Stimulated activated CD8-positive, alpha-beta memory T cell treated with anti-CD3 and anti-CD28 coated beads, Interleukin-4, amount 100 ng/mL, for 48 hours (primary cell): ENCODE measurements around the gene SPON1.
"Not testable (repeated sequence)": the region's sequence is repeated elsewhere in the genome, so short reads cannot be mapped to it uniquely, and the experiment has no call there.

Source experiments
- DNase-seq: peaks from one replicate; pipeline ENCODE4 v3.0.0-alpha.2; 2020

SPON1 gene

DNA sequence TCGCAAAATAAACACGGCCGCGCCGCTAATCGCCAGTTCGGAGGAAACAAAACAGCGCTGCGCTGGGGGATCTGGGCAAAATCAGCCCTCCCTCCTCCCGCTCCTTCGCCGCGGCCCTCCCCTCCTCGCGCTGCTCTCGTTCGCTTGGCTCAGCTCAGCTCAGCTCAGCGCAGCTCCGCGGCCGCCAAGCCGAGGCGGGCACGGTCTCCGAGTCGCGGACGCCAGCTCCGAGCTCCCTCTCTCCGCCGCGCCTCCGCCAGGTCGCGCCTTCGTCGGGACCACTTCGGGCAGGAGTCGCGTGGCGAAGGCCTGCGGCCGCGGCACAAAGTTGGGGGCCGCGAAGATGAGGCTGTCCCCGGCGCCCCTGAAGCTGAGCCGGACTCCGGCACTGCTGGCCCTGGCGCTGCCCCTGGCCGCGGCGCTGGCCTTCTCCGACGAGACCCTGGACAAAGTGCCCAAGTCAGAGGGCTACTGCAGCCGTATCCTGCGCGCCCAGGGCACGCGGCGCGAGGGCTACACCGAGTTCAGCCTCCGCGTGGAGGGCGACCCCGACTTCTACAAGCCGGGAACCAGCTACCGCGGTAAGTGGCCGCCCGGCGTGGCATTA, at the start of gene SPON1:
SPON1 (plus strand) TSS at position 162 of the 607 bp plus-strand sequence; CDS start at position 344, 182 bp downstream.
- peak; percentile 57 for DNase-seq

DNA sequence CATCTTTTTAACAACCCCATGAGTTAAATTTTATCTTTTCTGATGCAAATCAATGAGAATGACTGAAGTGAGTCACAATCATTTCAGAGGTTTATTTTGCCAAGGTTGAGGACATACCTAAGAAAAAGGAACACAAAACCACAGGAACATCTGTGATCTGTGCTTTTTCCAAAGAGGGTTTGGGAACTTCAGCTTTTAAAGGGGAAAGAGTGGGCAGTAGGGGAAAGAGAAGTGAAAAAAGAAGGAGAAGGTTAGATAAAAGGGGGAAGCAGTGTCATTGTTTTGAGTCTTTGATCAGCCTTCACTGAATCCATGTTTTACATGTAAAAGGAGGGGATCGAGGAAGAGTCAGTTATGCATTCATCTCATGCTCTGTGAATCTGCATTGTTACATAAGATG, 45.3 kb upstream of the SPON1 start:
- no peak for DNase-seq

DNA sequence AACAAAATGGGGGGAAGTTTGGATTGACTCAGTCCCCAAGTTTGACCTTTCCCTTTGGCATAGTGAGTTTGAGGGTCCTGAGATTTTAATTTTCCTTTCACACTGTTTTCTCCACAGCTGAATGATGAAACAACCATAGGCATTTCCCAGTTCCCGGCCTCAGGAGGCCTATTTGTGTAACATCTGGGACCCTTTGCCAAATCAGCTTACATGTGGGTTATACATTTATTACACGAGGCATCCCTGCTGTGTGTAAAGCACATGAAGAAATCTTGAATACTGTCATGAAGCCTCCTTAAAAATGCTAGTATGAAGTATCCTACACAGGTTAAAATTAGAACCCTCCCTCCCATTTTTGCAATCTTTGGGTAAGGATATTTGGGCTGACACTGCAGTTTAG, 44.6 kb upstream of the SPON1 start:
- no peak for DNase-seq

- DNase-seq: no peak
Measured at GRCh38 chr11:13920756-13921155, 41.8 kb upstream of the SPON1 start.

DNA sequence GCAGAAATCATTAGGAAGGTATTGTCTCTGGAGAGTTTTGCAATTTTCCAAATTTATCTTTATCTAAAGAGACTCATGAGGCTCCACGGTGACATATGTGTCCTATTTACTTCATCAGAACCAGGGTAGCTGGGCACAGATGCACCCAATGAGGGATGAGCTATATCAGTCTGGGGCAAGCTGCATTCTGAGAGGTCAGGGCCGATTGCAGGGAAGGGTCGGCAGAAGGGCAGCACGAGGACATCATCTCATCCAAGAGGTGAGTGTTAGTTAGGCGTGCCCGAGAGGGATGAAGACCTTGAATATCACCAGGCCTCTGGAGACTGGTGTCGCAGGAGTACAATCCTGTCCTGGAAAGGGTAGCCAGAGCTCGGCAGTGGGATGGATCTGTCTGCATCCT, 41.0 kb upstream of the SPON1 start:
- no peak for DNase-seq

- no peak for DNase-seq
Measured at GRCh38 chr11:13923182-13923581, 39.3 kb upstream of the SPON1 start.

DNA sequence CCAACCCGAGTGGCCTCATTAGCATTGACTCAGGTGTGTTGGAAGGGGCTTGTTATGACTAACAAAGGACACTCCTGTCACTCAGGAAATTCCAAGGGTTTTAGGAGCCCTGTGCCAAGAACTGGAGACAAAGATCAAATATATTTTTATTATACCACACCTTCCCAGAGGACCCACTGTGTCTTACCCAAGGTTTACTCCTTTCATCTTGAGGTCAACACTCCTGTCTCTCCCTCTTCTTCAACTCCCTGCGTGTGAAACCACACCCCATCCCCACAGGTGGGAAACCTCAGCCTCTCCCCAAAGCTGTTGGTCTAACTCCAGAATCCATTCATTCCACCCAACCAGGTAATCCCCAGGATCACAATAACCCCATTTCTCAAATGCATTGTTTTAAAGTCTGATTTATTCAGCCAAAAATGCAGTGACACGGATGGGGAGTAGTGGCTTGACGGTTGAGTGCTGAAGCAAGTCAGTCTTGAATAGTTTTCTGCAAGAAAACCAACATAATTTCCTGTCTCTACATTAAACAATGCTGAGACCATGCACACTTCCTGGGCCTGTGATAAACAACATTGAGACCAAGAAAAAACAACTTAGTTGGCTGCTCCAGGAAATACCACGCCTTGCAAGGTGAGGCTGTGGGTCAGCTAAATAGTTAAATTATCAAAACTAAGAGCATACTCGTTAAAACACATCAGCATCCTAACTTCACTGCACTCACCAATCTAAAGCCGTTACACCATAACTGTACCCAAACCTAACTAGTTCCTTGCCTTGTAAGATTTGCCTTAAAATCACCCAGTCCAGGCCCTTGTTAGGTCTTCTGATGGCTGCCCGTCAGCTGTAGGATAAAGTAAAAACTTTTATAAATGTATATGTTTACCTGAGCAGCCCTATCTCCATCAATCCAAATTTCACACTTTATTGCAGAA, 38.5 kb upstream of the SPON1 start:
- DNase-seq: no peak

- no peak for DNase-seq
Measured at GRCh38 chr11:13924801-13925327, 37.7 kb upstream of the SPON1 start.

GRCh38 chr11:13926366-13926765, 36.2 kb upstream of the SPON1 start:
- DNase-seq: not testable (repeated sequence)

DNA sequence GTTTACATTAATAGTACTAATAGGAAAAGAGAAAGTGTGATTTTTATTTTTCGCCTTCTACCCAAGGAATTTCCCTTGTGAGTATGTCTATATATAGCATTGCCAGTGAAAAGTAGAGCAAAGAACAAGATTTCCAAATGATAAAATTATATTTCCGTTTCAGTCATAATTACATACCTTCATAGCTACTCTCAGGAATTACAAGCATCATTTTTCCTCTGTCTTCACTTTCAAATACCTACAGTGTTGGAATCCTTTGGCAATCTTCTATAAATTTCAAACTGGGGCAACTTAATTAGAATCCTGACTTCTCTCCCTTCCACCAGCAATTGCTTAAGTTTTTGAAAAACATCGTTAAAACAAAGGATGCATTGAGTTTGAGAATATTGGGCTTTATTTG, 35.5 kb upstream of the SPON1 start:
- no peak for DNase-seq

GRCh38 chr11:13927481-13927880, 35.0 kb upstream of the SPON1 start:
- DNase-seq: no peak

GRCh38 chr11:13928566-13929251, 33.8 kb upstream of the SPON1 start:
- DNase-seq: no peak

GRCh38 chr11:13929395-13929891, 33.1 kb upstream of the SPON1 start:
- no peak for DNase-seq

GRCh38 chr11:13931356-13931755, 31.2 kb upstream of the SPON1 start:
- DNase-seq: no peak

GRCh38 chr11:13937154-13937553, 25.4 kb upstream of the SPON1 start:
- DNase-seq: not testable (repeated sequence)

DNA sequence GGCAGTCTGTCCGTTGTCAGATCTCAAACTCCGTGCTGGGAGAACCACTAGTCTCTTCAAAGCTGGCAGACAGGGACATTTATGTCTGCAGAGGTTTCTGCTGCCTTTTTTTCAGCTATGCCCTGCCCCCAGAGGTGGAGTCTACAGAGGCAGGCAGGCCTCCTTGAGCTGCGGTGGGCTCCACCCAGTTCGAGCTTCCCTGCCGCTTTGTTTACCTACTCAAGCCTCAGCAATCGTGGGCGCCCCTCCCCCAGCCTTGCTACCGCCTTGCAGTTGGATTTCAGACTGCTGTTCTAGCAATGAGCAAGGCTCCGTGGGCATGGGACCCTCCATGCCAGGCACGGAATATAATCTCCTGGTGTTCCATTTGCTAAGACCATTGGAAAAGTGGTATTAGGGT, 23.7 kb upstream of the SPON1 start:
- DNase-seq: peak; percentile 35

DNA sequence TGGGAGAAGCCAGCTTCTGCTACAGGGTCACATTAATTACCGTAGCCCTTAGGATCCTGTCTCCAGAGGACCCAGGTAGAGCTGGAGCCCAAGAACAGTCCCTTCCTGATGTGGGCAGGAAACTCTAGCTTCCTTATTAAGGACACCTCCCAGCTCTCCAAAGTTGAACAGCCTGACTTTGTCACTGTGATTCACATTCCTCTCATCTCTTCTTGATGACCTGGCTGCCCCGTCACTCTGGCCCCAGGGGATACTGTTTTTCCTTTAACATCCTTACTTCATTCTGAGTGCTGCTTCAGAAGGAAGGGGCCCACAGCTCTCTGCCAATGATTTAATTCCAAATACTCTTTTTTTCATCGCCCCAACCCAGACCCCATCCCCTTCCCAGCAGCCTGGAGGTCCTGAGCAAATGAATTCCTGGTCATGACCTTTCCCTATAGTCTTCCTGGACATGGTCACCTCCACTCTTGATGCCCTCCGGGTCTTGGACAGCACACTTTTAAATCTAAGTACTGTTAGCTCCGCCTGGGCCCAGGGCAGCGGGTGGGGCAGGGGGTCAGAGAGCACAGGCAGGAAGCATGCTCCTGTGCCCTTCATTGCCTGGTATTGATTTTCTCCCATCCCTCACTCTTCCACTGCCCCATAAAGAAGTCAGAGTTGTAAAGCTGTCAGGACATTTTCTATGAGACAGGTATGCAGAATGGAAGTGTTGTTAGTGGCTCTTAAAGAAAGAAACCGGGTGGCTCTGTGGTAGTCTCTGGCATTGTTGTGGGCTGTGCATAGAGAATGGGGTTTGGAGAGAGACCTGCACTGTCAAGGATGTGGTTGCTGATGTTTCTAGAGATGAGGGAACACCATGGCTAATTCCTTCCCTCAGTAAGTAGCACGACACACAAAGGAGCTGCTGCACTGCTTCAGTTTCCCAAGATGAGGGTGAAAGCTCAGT, 22.3 kb upstream of the SPON1 start:
- no peak for DNase-seq

DNA sequence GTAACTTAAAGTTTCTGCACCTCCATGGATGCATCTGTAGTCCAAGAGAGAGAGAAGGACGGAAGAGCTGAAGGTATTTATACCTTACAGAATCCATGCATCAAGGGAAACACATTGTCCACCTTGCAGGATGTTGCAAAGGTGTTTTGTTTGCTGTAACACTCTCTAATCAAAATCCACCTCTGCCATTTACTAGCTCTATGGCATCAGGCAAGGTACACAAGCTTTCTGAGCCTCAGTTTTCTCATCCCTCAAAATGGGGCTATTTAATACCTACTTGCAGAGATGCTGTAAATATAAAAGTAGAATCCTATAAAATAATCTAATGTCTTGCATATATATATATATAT, 21.6 kb upstream of the SPON1 start:
- DNase-seq: no peak

DNA sequence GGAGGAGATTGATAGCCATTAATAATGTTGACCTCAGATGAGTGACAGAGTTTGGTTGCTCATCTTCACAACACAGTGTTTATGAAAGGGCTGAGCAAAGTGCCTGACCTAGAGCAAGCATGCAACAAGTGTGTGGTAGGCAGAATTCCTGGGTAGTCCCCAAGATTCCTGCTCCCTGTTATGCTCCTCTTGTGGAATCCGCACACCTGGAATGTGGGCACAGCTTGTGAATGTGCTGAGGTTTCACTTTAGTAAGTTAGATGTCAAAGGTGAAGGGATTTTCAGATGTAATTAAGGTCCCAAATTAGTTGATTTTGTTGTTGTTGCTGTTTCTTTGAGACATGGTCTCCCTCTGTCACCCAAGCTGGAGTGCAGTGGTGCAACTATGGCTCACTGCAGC, 20.7 kb upstream of the SPON1 start:
- DNase-seq: no peak

- DNase-seq: no peak
Measured at GRCh38 chr11:13942378-13942777, 20.1 kb upstream of the SPON1 start.

DNA sequence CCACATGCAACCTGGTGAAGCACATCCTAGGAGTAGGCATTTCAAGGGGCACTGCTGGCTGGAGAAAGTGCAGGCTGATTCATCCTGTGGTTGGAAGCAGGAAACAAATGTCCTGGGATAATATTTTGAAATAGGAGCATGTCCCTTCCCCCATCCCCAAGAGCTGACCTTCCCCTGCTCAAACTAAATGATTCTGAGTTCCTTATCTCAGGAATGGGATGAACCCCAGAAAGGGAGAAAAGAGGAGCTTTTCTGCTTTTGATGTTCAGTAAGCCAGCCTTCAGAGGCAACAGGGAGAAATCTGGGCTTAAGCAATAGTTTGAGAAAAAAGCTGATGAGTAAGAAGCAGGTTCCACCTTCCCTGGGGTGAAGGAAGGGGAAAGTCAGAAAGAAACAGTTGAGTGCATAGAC, 19.5 kb upstream of the SPON1 start:
- DNase-seq: no peak

GRCh38 chr11:13944016-13944415, 18.5 kb upstream of the SPON1 start:
- DNase-seq: no peak
